Measurements from ENCODE around the gene DTYMK. TPM values are rescaled to one million over a fixed set of nuclear protein-coding genes. Genes with fewer than 3 reads are reported as not detected.

The DTYMK gene
- total and polyA plus RNA-seq, 2 donors (not counting 3 experiments of a cell fraction or from before 2014, with no cell fraction given): 67.0 to 104 TPM

DNA sequence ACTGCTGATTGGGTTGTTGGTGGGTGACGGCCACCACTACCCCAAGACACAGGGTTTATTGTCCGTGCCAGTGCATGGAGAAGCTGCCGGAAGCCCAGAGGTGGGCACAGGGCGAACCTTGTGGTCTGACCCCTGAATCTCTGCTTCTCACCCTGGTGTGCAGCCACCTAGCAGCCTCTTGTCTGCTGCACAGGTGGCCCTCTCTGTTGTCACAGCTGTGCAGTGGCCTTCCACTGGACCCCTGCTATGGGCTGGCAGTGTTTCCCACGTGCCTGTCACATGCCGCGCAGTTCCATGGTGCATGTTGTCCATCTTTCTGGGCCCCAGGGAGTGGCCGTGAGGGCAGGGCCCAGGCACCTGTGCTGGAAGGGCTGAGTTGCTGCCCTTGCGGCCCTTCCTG is 33.9 kb downstream of the DTYMK start:
- no peak for FAIRE-seq
- no peak overlapping the region for H2AFZ ChIP-seq (ENCODE audit: low read depth, low read length)
- TF ChIP-seq FOS (IDR thresholded peaks at IDR 0.05; ENCODE audit: borderline replicate concordance, insufficient read depth, low read length): no peak
- no peak for TF ChIP-seq GATA2 (IDR thresholded peaks at IDR 0.05; ENCODE audit: insufficient read depth, insufficient read length, low read depth, low read length)
- no peak for TF ChIP-seq EZH2 (IDR thresholded peaks at IDR 0.05; ENCODE audit: borderline replicate concordance, low read depth, low read length, severe bottlenecking)
- no peak for TF ChIP-seq POLR2A (IDR thresholded peaks at IDR 0.05; ENCODE audit: low read depth, low read length)
- TF ChIP-seq MYC (IDR thresholded peaks at IDR 0.05; ENCODE audit: low read depth, low read length): no peak
- no peak for TF ChIP-seq JUN (IDR thresholded peaks at IDR 0.05; ENCODE audit: borderline replicate concordance, insufficient read depth, insufficient read length, low read depth)
- TF ChIP-seq MAX (IDR thresholded peaks at IDR 0.05; ENCODE audit: insufficient read depth, insufficient read length): no peak
- TF ChIP-seq, protein P1, sequence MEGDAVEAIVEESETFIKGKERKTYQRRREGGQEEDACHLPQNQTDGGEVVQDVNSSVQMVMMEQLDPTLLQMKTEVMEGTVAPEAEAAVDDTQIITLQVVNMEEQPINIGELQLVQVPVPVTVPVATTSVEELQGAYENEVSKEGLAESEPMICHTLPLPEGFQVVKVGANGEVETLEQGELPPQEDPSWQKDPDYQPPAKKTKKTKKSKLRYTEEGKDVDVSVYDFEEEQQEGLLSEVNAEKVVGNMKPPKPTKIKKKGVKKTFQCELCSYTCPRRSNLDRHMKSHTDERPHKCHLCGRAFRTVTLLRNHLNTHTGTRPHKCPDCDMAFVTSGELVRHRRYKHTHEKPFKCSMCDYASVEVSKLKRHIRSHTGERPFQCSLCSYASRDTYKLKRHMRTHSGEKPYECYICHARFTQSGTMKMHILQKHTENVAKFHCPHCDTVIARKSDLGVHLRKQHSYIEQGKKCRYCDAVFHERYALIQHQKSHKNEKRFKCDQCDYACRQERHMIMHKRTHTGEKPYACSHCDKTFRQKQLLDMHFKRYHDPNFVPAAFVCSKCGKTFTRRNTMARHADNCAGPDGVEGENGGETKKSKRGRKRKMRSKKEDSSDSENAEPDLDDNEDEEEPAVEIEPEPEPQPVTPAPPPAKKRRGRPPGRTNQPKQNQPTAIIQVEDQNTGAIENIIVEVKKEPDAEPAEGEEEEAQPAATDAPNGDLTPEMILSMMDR (IDR thresholded peaks at IDR 0.05; ENCODE audit: extremely low read depth in 1 of 2, insufficient read depth in 1 of 2, low read depth in 1 of 2, low read length in 2 of 2): no peak
- no peak for TF ChIP-seq POLR2AphosphoS5 (IDR thresholded peaks at IDR 0.05; ENCODE audit: insufficient read depth, low read depth, low read length)
- dilution Hi-C loops (cut with MboI; ENCODE audit: extremely low pct_ligation_motif_present, low sequenced_read_pairs) (no loop called here), intact Hi-C loops (cut with micrococcal nuclease) (no loop called here)
- POLR2A ChIA-PET: no interaction called here
- no peak overlapping the region for H3K4me3 ChIP-seq (replicated peaks in 1 of 3; ENCODE audit: insufficient read depth in 1 of 3, low read depth in 1 of 3, low read length in 3 of 3)
- BruUV-seq (replicated peaks): no TSS peak
- H3K36me3 ChIP-seq (ENCODE audit: control insufficient read depth in 2 of 2, extremely low read depth in 1 of 2, insufficient read depth in 2 of 2, low read length in 2 of 2): peaks cover 16 to 38% of the 10 kb centered on the region in 2 experiments
- no peaks in the 10 kb centered on the region for H3K9me3 ChIP-seq (replicated peaks; ENCODE audit: control insufficient read depth, insufficient read depth, low read length)
- no peak overlapping the region for H3K27ac ChIP-seq (ENCODE audit: insufficient read depth, low read depth, low read length)
- H3K9ac ChIP-seq (replicated peaks; ENCODE audit: extremely low read depth, insufficient read depth, low read length): no peak overlapping the region
- no peak overlapping the region for H3K4me2 ChIP-seq (ENCODE audit: insufficient read depth, low read length)
- H3K79me2 ChIP-seq (ENCODE audit: control insufficient read depth, insufficient read depth, low read length): peaks cover 21% of the 10 kb centered on the region
- no peaks in the 10 kb centered on the region for H3K9me1 ChIP-seq (replicated peaks; ENCODE audit: control insufficient read depth, extremely low read depth, insufficient read depth, low read length)
- H3K27me3 ChIP-seq (ENCODE audit: control insufficient read depth in 2 of 2, insufficient read depth in 2 of 2, low read length in 2 of 2): no peaks in the 10 kb centered on the region
- no peaks in the 10 kb centered on the region for H3K4me1 ChIP-seq (ENCODE audit: control insufficient read depth, extremely low read depth, insufficient read depth, low read length)
- CTCF ChIA-PET: no interaction called here
- H4K20me1 ChIP-seq (replicated peaks; ENCODE audit: control insufficient read depth, extremely low read depth, insufficient read depth, low read length): no peaks in the 10 kb centered on the region
- DNase-seq (ENCODE audit: low read depth, low spot score): no peak
